ENCODE data around the gene CFAP97D2. TPM values are rescaled to one million over a fixed set of nuclear protein-coding genes. Genes with fewer than 3 reads are reported as not detected.
"Not testable (repeated sequence)": the region's sequence is repeated elsewhere in the genome, so short reads cannot be mapped to it uniquely, and the experiment has no call there.

CFAP97D2 gene
- polyA plus RNA-seq, 3 donors: 0.21 TPM; not detected in 2

DNA sequence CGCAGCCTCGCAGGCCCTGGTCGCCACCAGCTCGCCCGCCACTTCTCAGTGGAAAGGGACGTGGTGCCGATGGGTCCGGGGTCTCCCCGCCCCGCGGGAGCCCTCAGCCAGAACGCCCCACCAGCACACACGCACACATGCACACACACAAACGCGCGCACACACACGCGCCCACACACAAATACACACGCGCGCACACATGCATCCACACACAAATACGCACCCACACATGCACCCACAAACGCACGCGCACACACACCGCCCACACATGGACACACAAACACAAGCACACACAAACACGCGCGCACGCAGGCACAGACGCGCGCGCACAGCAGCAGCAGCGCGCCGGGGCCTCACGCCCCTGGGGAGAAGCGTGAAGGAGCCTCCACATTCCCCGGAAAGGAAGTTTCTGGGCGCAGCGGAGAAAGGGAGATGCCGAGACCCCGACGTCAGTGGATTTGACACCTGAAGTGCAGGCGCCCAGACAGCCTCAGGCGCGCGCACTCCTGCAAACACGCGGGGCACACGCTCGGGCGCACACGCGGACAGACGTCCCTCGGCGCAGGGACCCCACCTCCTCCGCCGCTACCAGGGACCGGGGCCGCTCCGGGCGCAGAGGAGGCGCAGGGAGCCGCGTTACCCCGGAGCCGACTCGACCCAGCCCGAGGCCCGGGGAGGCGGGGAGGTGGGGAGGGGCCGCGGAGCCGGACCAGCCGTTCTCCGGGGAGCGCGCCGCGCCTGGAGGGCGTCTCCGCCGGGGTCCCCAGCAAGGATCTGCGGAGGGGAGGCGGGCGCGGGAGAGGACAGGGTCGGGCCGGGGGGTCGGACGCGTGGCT lies 47.3 kb upstream of the CFAP97D2 start:
- Mint-ChIP-seq H3K27ac (peak overlapping the region; percentile 89 to 99 (median 97)), H3K9me3 (no peaks in the 10 kb centered on the region), H3K4me3 (peak overlapping the region; percentile 100), H3K27me3 (ENCODE audit: low read depth in 3 of 3) (peaks cover 1 to 5% (median 4%) of the 10 kb centered on the region in 3 donors), H3K36me3 (peaks cover 13 to 17% of the 10 kb centered on the region in 2 donors), H3K4me1 (peaks cover 44% of the 10 kb centered on the region)
- H3K9ac ChIP-seq (ENCODE audit: insufficient read depth, low read length, poor library complexity, severe bottlenecking): peak overlapping the region; percentile 88
- H4K20me1 ChIP-seq (ENCODE audit: insufficient read depth, low read length): peaks cover 43% of the 10 kb centered on the region
- intact Hi-C loops (cut with micrococcal nuclease): loop anchor here (2.0 to 5.0 kb wide), 3 partner anchors 17 to 90 kb away; no protein-coding TSS in a partner anchor
- peak overlapping the region; percentile 69 for H2AFZ ChIP-seq (ENCODE audit: insufficient read depth, low read depth, low read length, poor library complexity, severe bottlenecking)
- H3K36me3 ChIP-seq (replicated peaks in 1 of 2; ENCODE audit: control insufficient read depth in 1 of 2, insufficient read depth in 2 of 2, low read length in 2 of 2): no peaks in the 10 kb centered on the region
- DNase-seq: peak in 1 of 3 donors; percentile 25
- H3K4me1 ChIP-seq (ENCODE audit: control insufficient read depth in 1 of 2, insufficient read depth in 2 of 2, low read length in 2 of 2): peaks cover 40 to 49% of the 10 kb centered on the region in 2 donors
- peak overlapping the region; percentile 86 to 95 for H3K27ac ChIP-seq (ENCODE audit: low read depth in 1 of 2, low read length in 2 of 2)
- peaks cover 49% of the 10 kb centered on the region for H3K79me2 ChIP-seq (ENCODE audit: insufficient read depth, low read length)
- peak overlapping the region; percentile 61 to 98 (median 85) for H3K4me3 ChIP-seq (replicated peaks in 1 of 3; ENCODE audit: low read depth in 2 of 3, low read length in 3 of 3)
- no peak for TF ChIP-seq CTCF (IDR thresholded peaks at IDR 0.05)
- H3K4me2 ChIP-seq (replicated peaks; ENCODE audit: extremely low read depth, low read length, poor library complexity, severe bottlenecking): peak overlapping the region; percentile 97
- H3K9me3 ChIP-seq (replicated peaks in 1 of 2; ENCODE audit: control insufficient read depth in 1 of 2, insufficient read depth in 1 of 2, low read length in 2 of 2): no peaks in the 10 kb centered on the region
- H3K27me3 ChIP-seq (ENCODE audit: control insufficient read depth in 2 of 2, insufficient read depth in 2 of 2, low read length in 2 of 2): no peaks in the 10 kb centered on the region
- under 1% methylated on average over 95 of the region's 95 CpGs for WGBS (ENCODE audit: insufficient coverage)

DNA sequence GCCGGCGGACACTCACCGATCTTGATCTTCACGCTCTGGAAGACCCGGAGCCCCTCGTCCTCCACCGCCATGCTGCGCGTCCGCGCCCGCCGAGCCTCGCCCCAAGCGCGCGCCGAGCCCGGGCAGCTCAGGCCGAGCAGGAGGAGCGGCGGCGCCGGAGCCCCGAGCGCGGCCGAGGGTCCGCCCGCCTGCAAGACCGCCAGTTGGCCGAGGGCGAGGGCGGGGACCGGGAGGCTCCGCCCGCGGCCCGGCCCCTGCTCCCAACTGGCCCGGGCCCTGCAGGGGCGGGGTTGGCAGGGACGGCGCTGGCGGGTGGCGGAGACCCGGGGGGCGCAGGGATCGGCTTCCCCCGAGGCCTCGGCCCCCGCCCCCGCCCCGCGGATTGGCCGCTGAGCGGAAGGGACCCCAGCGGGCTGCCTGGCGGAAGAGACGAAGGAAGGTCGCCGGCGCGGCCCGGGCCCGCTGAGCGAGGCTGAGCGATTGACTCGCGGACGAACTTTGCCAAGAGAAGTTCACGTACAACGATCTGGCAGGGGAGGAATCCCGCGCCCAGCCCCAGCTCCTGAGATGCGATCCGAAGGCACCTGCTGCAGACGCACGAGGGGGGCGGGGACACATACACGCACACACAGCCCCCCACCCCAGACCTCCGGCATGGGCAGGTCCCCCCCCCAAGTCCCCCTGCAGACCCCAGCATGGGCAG lies 46.5 kb upstream of the CFAP97D2 start, which contains the start of gene RASA3:
Gene RASA3, minus strand, starts transcription at position 205 of the 703 bp plus-strand sequence. Its CDS starts 134 bp downstream, at position 71.
- Histone ChIP-seq H3K36me3 (replicated peaks in 1 of 2; ENCODE audit: control insufficient read depth in 1 of 2, insufficient read depth in 2 of 2, low read length in 2 of 2) (no peaks in the 10 kb centered on the region), H3K79me2 (ENCODE audit: insufficient read depth, low read length) (peaks cover 41% of the 10 kb centered on the region), H3K4me2 (replicated peaks; ENCODE audit: extremely low read depth, low read length, poor library complexity, severe bottlenecking) (peak within 1 kb of the TSS; percentile 97), H3K9ac (ENCODE audit: insufficient read depth, low read length, poor library complexity, severe bottlenecking) (peak within 1 kb of the TSS; percentile 88), H3K27me3 (ENCODE audit: control insufficient read depth in 2 of 2, insufficient read depth in 2 of 2, low read length in 2 of 2) (no peaks in the 10 kb centered on the region), H3K4me3 (replicated peaks in 1 of 3; ENCODE audit: low read depth in 2 of 3, low read length in 3 of 3) (peak within 1 kb of the TSS; percentile 61 to 98 (median 85)), H4K20me1 (ENCODE audit: insufficient read depth, low read length) (peaks cover 36% of the 10 kb centered on the region), H3K4me1 (ENCODE audit: control insufficient read depth in 1 of 2, insufficient read depth in 2 of 2, low read length in 2 of 2) (peaks cover 32 to 41% of the 10 kb centered on the region in 2 donors), H2AFZ (ENCODE audit: insufficient read depth, low read depth, low read length, poor library complexity, severe bottlenecking) (peak within 1 kb of the TSS; percentile 69), H3K9me3 (replicated peaks in 1 of 2; ENCODE audit: control insufficient read depth in 1 of 2, insufficient read depth in 1 of 2, low read length in 2 of 2) (no peaks in the 10 kb centered on the region), H3K27ac (ENCODE audit: low read depth in 1 of 2, low read length in 2 of 2) (peak within 1 kb of the TSS; percentile 86 to 95)
- under 1% methylated on average over 75 of the region's 81 CpGs for WGBS (ENCODE audit: insufficient coverage)
- Mint-ChIP-seq H3K4me3 (peak within 1 kb of the TSS; percentile 100), H3K36me3 (peaks cover 6 to 10% of the 10 kb centered on the region in 2 donors), H3K27ac (peak within 1 kb of the TSS; percentile 89 to 99 (median 97)), H3K4me1 (peaks cover 37% of the 10 kb centered on the region), H3K27me3 (ENCODE audit: low read depth in 3 of 3) (peaks cover 0 to 5% (median 4%) of the 10 kb centered on the region in 3 donors), H3K9me3 (no peaks in the 10 kb centered on the region)
- intact Hi-C loops (cut with micrococcal nuclease): loop anchor here in 1 of 2 donors (5.0 kb wide), 2 partner anchors 35 to 90 kb away; no protein-coding TSS in a partner anchor
- no peak for TF ChIP-seq CTCF (IDR thresholded peaks at IDR 0.05)
- DNase-seq: peak; percentile 44 to 66 (median 51)

- Histone ChIP-seq H3K4me3 (replicated peaks in 1 of 3; ENCODE audit: low read depth in 2 of 3, low read length in 3 of 3) (peak overlapping the region in 1 of 3 experiments; percentile 98), H4K20me1 (ENCODE audit: insufficient read depth, low read length) (peaks cover 31% of the 10 kb centered on the region), H3K79me2 (ENCODE audit: insufficient read depth, low read length) (peaks cover 36% of the 10 kb centered on the region), H3K4me1 (ENCODE audit: control insufficient read depth in 1 of 2, insufficient read depth in 2 of 2, low read length in 2 of 2) (peaks cover 27 to 35% of the 10 kb centered on the region in 2 donors), H3K4me2 (replicated peaks; ENCODE audit: extremely low read depth, low read length, poor library complexity, severe bottlenecking) (peak overlapping the region; percentile 97)
- no CpG with 5 or more reads among the region's 9 CpGs for WGBS (ENCODE audit: insufficient coverage)
- not testable (repeated sequence) for DNase-seq; H3K27ac Mint-ChIP-seq; H3K9ac ChIP-seq (ENCODE audit: insufficient read depth, low read length, poor library complexity, severe bottlenecking); H3K9me3 ChIP-seq (replicated peaks in 1 of 2; ENCODE audit: control insufficient read depth in 1 of 2, insufficient read depth in 1 of 2, low read length in 2 of 2); H3K27ac ChIP-seq (ENCODE audit: low read depth in 1 of 2, low read length in 2 of 2); H3K4me3 Mint-ChIP-seq; H3K27me3 ChIP-seq (ENCODE audit: control insufficient read depth in 2 of 2, insufficient read depth in 2 of 2, low read length in 2 of 2); H2AFZ ChIP-seq (ENCODE audit: insufficient read depth, low read depth, low read length, poor library complexity, severe bottlenecking); H3K36me3 Mint-ChIP-seq; H3K36me3 ChIP-seq (replicated peaks in 1 of 2; ENCODE audit: control insufficient read depth in 1 of 2, insufficient read depth in 2 of 2, low read length in 2 of 2); H3K9me3 Mint-ChIP-seq; H3K27me3 Mint-ChIP-seq (ENCODE audit: low read depth in 3 of 3)
- H3K4me1 Mint-ChIP-seq: peaks cover 31% of the 10 kb centered on the region
- intact Hi-C loops (cut with micrococcal nuclease): loop anchor here in 1 of 2 donors (5.0 kb wide), 2 partner anchors 34 to 89 kb away; no protein-coding TSS in a partner anchor
Observed at GRCh38 chr13:114133126-114133525, 45.9 kb upstream of the CFAP97D2 start.

All from CD14-positive monocyte (primary cell).